GM23338 (cell line): ENCODE measurements around the gene IER5L. TPM values are rescaled to one million over a fixed set of nuclear protein-coding genes. Genes with fewer than 3 reads are reported as not detected.

Experiments
- ATAC-seq: fragments of 200-7000 bp; cut with Tn5 transposase; 3 replicates; pipeline ENCODE4 v1.9.1; 2020
- DNase-seq: peaks from one replicate; pipeline ENCODE4 v3.0.0-alpha.2; 2015; ENCODE audit warnings: low spot score
- H2AFZ ChIP-seq: fragments of 200-600 bp; sonication (generic); 2 replicates; pipeline ENCODE4 v1.8.0; 2016; ENCODE audit warnings: antibody characterized with exemption, mild to moderate bottlenecking, moderate library complexity
- H3F3A ChIP-seq: fragments of 200-600 bp; sonication (generic); replicated peaks from 2 replicates; pipeline ENCODE4 v1.8.0; 2017; ENCODE audit warnings: antibody characterized with exemption, mixed run types, low read depth
- H3K27ac ChIP-seq: fragments of 200-600 bp; sonication (generic); 2 replicates; pipeline ENCODE4 v1.6.1; 2016; ENCODE audit warnings: low read depth
- H3K27me3 ChIP-seq: fragments of 200-600 bp; sonication (generic); 2 replicates; pipeline ENCODE4 v1.8.0; 2016; ENCODE audit warnings: mild to moderate bottlenecking, mixed run types, moderate library complexity; ENCODE audit not compliant: insufficient read depth
- H3K36me3 ChIP-seq: fragments of 200-600 bp; sonication (generic); 2 replicates; pipeline ENCODE4 v1.8.0; 2016; ENCODE audit warnings: mild to moderate bottlenecking; ENCODE audit not compliant: insufficient read depth
- H3K4me1 ChIP-seq: fragments of 200-600 bp; sonication (generic); 2 replicates; pipeline ENCODE4 v1.8.0; 2016; ENCODE audit warnings: mild to moderate bottlenecking, moderate library complexity; ENCODE audit not compliant: insufficient read depth
- H3K4me2 ChIP-seq: fragments of 200-600 bp; sonication (generic); 2 replicates; pipeline ENCODE4 v1.7.1; 2017; ENCODE audit warnings: mixed run types
- H3K4me3 ChIP-seq: fragments of 200-600 bp; sonication (generic); 2 replicates; pipeline ENCODE4 v1.6.1; 2016; ENCODE audit warnings: mixed run types
- H3K79me2 ChIP-seq: fragments of 200-600 bp; sonication (generic); replicated peaks from 2 replicates; pipeline ENCODE4 v1.8.0; 2017; ENCODE audit warnings: mild to moderate bottlenecking; ENCODE audit not compliant: insufficient read depth
- H3K9me2 ChIP-seq: fragments of 200-600 bp; sonication (generic); 2 replicates; pipeline ENCODE4 v1.8.0; 2017; ENCODE audit not compliant: insufficient read depth
- H4K20me1 ChIP-seq: fragments of 200-600 bp; sonication (generic); replicated peaks from 2 replicates; pipeline ENCODE4 v1.8.0; 2017; ENCODE audit warnings: mild to moderate bottlenecking; ENCODE audit not compliant: insufficient read depth
- H3K27ac Mint-ChIP-seq: 2 replicates; pipeline ENCODE4 v1.8.0; 2020; ENCODE audit warnings: inconsistent platforms, mild to moderate bottlenecking, moderate library complexity, mixed read lengths
- H3K27me3 Mint-ChIP-seq: 3 replicates; pipeline ENCODE4 v1.8.0; 2022; ENCODE audit warnings: low read depth, mild to moderate bottlenecking, moderate library complexity, mixed read lengths, inconsistent platforms; ENCODE audit not compliant: insufficient read depth, poor library complexity
- H3K36me3 Mint-ChIP-seq: 3 replicates; pipeline ENCODE4 v1.8.0; 2021; ENCODE audit warnings: low read depth, mild to moderate bottlenecking, inconsistent platforms, moderate library complexity, mixed read lengths
- H3K4me1 Mint-ChIP-seq: 3 replicates; pipeline ENCODE4 v1.8.0; 2020; ENCODE audit warnings: mild to moderate bottlenecking, inconsistent platforms, mixed read lengths
- H3K4me3 Mint-ChIP-seq: 3 replicates; pipeline ENCODE4 v1.8.0; 2021; ENCODE audit warnings: moderate library complexity, mild to moderate bottlenecking, inconsistent platforms, mixed read lengths
- H3K9me3 Mint-ChIP-seq: 3 replicates; pipeline ENCODE4 v1.8.0; 2020; ENCODE audit warnings: moderate library complexity, mild to moderate bottlenecking, inconsistent platforms, mixed read lengths
- CREB1 ChIP-seq: fragments of 250-450 bp; sonication (Bioruptor Pico); IDR thresholded peaks from 2 replicates; pipeline ENCODE4 v1.5.0; 2020; ENCODE audit warnings: low read depth, mild to moderate bottlenecking, moderate library complexity
- CTCF ChIP-seq, 2 experiments: fragments of 200-600 bp in 1 of 2; sonication (generic) in 1 of 2; conservative IDR thresholded peaks; 2 replicates each; pipeline versions ENCODE4 v1.5.1 to v1.6.1; 2016 to 2017; ENCODE audit warnings: antibody characterized with exemption in 2 of 2, low read depth in 2 of 2, mild to moderate bottlenecking in 2 of 2, moderate library complexity in 1 of 2
- ETS1 ChIP-seq: IDR thresholded peaks from 2 replicates; pipeline ENCODE4 v1.6.1; 2016; ENCODE audit warnings: antibody characterized with exemption
- EZH2 ChIP-seq: fragments of 200-600 bp; sonication (generic); IDR thresholded peaks from one replicate; pipeline ENCODE4 v1.8.0; 2017; ENCODE audit warnings: antibody characterized with exemption, mild to moderate bottlenecking, low read depth; ENCODE audit not compliant: unreplicated experiment
- EZH2phosphoT487 ChIP-seq: fragments of 200-600 bp; sonication (generic); IDR thresholded peaks from one replicate; pipeline ENCODE4 v1.8.1; 2018; ENCODE audit warnings: antibody characterized with exemption; ENCODE audit not compliant: unreplicated experiment
- NANOG ChIP-seq: IDR thresholded peaks from 2 replicates; pipeline ENCODE4 v1.6.1; 2016; ENCODE audit warnings: antibody characterized with exemption, borderline replicate concordance
- POLR2AphosphoS5 ChIP-seq: IDR thresholded peaks from 2 replicates; pipeline ENCODE4 v1.6.1; 2016; ENCODE audit warnings: antibody characterized with exemption, low read depth
- ZNF114 ChIP-seq: fragments of 250-450 bp; sonication (Bioruptor Pico); IDR thresholded peaks from 2 replicates; pipeline ENCODE4 v1.5.0; 2020; ENCODE audit warnings: mild to moderate bottlenecking, moderate library complexity
- ZNF331 ChIP-seq: fragments of 250-450 bp; sonication (Bioruptor Pico); IDR thresholded peaks from 2 replicates; pipeline ENCODE4 v1.5.0; 2020; ENCODE audit warnings: low read depth, mild to moderate bottlenecking, moderate library complexity
- ZNF462 ChIP-seq: fragments of 250-450 bp; sonication (Bioruptor Pico); IDR thresholded peaks from 2 replicates; pipeline ENCODE4 v1.5.0; 2020; ENCODE audit warnings: mild to moderate bottlenecking, moderate library complexity
- polyA plus RNA-seq: library from polyadenylated mRNA; unstranded; fragments of >200 nt; fragmentation: Nextera tagmentation; extraction: Ambion mirVana; gene quantifications from 2 replicates; pipeline ENCODE4 v1.2.1, GENCODE V29; 2016
- total RNA-seq: library from RNA; depleted of rRNA; stranded (reverse); fragments of >200 nt; shearing (Covaris generic); gene quantifications from 2 replicates; pipeline ENCODE4 v1.2.3, GENCODE V29; 2014

Gene IER5L
- total and polyA plus RNA-seq, 2 experiments from 2014 or later: 0.19 to 0.90 TPM

- Histone ChIP-seq H3K4me3 (no peak overlapping the region), H3F3A (no peaks in the 10 kb centered on the region), H3K27me3 (no peaks in the 10 kb centered on the region), H2AFZ (no peak overlapping the region), H4K20me1 (peaks cover 6% of the 10 kb centered on the region; the same call in 1 of the 2 replicates), H3K27ac (no peak overlapping the region), H3K9me2 (no peaks in the 10 kb centered on the region), H3K36me3 (no peaks in the 10 kb centered on the region), H3K79me2 (no peaks in the 10 kb centered on the region), H3K4me2 (peak overlapping the region; percentile 60), H3K4me1 (peaks cover 27% of the 10 kb centered on the region)
- DNase-seq: peak; percentile 67
- H3K9me3 Mint-ChIP-seq: no peaks in the 10 kb centered on the region
- H3K27me3 Mint-ChIP-seq: peaks cover 27% of the 10 kb centered on the region
- peak; percentile 52 for ATAC-seq
- TF ChIP-seq ZNF331 (CRISPR knock-in tag) (no peak), ETS1 (no peak), ZNF114 (CRISPR knock-in tag) (no peak), NANOG (no peak), EZH2 (no peak), CREB1 (CRISPR knock-in tag) (no peak), CTCF (conservative IDR thresholded peaks at IDR 0.05; ENCODE audit: low read depth in 2 of 2) (no peak), POLR2AphosphoS5 (no peak), ZNF462 (CRISPR knock-in tag) (no peak), EZH2phosphoT487 (no peak)
- no peak overlapping the region for H3K4me3 Mint-ChIP-seq
- peaks cover 39% of the 10 kb centered on the region for H3K4me1 Mint-ChIP-seq
- peak overlapping the region; percentile 43; the same call in 1 of the 2 replicates for H3K27ac Mint-ChIP-seq
- peaks cover 3% of the 10 kb centered on the region; the same call in 1 of the 3 replicates for H3K36me3 Mint-ChIP-seq
Measured at GRCh38 chr9:129221979-129222635, 44.0 kb upstream of the IER5L start.
